ENCODE results near the gene ALS2CL. TPM values are rescaled to one million over a fixed set of nuclear protein-coding genes. Genes with fewer than 3 reads are reported as not detected.

Gene ALS2CL
- total RNA-seq, 1 experiment from 2014 or later: 67.5 TPM

DNA sequence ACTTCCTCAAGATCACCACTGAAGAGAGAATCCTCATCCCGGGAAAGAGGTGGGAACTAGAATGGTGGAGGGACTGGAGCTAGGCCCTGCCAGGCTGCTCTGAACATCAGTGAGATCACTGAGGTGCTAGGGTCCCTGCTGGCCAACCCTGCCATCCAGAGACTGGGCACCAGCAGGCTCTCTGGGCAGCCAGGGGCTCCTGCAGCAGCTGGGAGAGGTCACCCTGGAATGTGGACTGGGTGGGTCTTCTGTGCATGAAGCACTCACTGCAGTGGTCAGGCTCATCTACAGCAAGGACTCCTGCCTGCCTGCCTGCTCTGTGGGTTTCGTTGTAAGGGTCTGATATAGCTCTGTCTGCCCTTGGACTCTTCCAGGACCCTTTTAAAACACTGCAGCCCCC is 24.9 kb downstream of the ALS2CL start:
- intact Hi-C loops (cut with micrococcal nuclease; ENCODE audit: unreplicated experiment): no loop called here
- H3K9me3 ChIP-seq (ENCODE audit: insufficient read depth, low read depth): no peaks in the 10 kb centered on the region
- BruUV-seq (replicated peaks): no TSS peak
- H4K20me1 ChIP-seq (ENCODE audit: insufficient read depth): no peaks in the 10 kb centered on the region
- no peaks in the 10 kb centered on the region for H3K4me1 ChIP-seq (replicated peaks; ENCODE audit: insufficient read depth)
- no peaks in the 10 kb centered on the region for H3K27me3 ChIP-seq (ENCODE audit: insufficient read depth, low read depth)
- no peak overlapping the region for H3K27ac ChIP-seq
- ChIA-PET CTCF (interaction anchor here (0.6 kb wide), 1 partner anchor 152 kb away, joined by 4 read pairs; no protein-coding TSS in a partner anchor), POLR2A (ENCODE audit: unreplicated experiment) (no interaction called here)
- H3K36me3 ChIP-seq (ENCODE audit: low read depth): no peaks in the 10 kb centered on the region
- DNase-seq: no peak
- no peak overlapping the region for H3K4me2 ChIP-seq
- H3F3A ChIP-seq (ENCODE audit: insufficient read depth, low read depth): no peaks in the 10 kb centered on the region
- H3K79me2 ChIP-seq (ENCODE audit: low read depth): no peaks in the 10 kb centered on the region
- H3K4me3 ChIP-seq: no peak overlapping the region
- TF ChIP-seq EZH2 (IDR thresholded peaks at IDR 0.05; ENCODE audit: low read depth): no peak
- TF ChIP-seq, protein P1, sequence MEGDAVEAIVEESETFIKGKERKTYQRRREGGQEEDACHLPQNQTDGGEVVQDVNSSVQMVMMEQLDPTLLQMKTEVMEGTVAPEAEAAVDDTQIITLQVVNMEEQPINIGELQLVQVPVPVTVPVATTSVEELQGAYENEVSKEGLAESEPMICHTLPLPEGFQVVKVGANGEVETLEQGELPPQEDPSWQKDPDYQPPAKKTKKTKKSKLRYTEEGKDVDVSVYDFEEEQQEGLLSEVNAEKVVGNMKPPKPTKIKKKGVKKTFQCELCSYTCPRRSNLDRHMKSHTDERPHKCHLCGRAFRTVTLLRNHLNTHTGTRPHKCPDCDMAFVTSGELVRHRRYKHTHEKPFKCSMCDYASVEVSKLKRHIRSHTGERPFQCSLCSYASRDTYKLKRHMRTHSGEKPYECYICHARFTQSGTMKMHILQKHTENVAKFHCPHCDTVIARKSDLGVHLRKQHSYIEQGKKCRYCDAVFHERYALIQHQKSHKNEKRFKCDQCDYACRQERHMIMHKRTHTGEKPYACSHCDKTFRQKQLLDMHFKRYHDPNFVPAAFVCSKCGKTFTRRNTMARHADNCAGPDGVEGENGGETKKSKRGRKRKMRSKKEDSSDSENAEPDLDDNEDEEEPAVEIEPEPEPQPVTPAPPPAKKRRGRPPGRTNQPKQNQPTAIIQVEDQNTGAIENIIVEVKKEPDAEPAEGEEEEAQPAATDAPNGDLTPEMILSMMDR (conservative IDR thresholded peaks at IDR 0.05): no peak
- no peaks in the 10 kb centered on the region for H3K9me2 ChIP-seq (ENCODE audit: insufficient read depth)
- no peak overlapping the region for H2AFZ ChIP-seq

DNA sequence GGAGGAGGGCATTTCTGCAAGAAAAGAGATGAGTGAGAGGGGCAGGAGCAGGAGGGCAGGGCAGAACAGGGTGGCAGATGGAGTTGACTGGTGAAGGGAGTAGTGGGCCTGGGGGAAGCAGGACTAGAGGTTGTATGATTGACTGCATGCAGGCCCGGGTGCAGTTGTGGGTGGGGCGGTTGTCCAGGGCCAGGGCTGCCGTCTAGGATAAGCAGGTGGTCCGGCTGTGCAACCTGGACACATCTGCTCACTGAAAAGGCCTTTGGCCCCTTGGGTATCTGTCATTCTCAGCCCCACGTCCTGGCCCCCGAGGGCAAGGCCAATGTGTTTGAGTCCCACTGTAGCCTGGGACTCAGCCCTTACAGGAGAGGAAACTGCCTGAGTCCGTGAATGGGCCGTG is 25.4 kb downstream of the ALS2CL start:
- Histone ChIP-seq H3K36me3 (ENCODE audit: low read depth) (no peaks in the 10 kb centered on the region), H3K4me3 (no peak overlapping the region), H3K9me2 (ENCODE audit: insufficient read depth) (no peaks in the 10 kb centered on the region), H3K4me1 (replicated peaks; ENCODE audit: insufficient read depth) (no peaks in the 10 kb centered on the region), H3K27me3 (ENCODE audit: insufficient read depth, low read depth) (no peaks in the 10 kb centered on the region), H4K20me1 (ENCODE audit: insufficient read depth) (no peaks in the 10 kb centered on the region), H3K27ac (no peak overlapping the region), H3K9me3 (ENCODE audit: insufficient read depth, low read depth) (no peaks in the 10 kb centered on the region), H3K79me2 (ENCODE audit: low read depth) (no peaks in the 10 kb centered on the region), H3F3A (ENCODE audit: insufficient read depth, low read depth) (no peaks in the 10 kb centered on the region), H2AFZ (no peak overlapping the region), H3K4me2 (no peak overlapping the region)
- no TSS peak for BruUV-seq (replicated peaks)
- DNase-seq: no peak
- intact Hi-C loops (cut with micrococcal nuclease; ENCODE audit: unreplicated experiment): no loop called here
- CTCF ChIA-PET: no interaction called here
- POLR2A ChIA-PET (ENCODE audit: unreplicated experiment): no interaction called here
- TF ChIP-seq, protein P1 (conservative IDR thresholded peaks at IDR 0.05): no peak
- TF ChIP-seq EZH2 (IDR thresholded peaks at IDR 0.05; ENCODE audit: low read depth): no peak

DNA sequence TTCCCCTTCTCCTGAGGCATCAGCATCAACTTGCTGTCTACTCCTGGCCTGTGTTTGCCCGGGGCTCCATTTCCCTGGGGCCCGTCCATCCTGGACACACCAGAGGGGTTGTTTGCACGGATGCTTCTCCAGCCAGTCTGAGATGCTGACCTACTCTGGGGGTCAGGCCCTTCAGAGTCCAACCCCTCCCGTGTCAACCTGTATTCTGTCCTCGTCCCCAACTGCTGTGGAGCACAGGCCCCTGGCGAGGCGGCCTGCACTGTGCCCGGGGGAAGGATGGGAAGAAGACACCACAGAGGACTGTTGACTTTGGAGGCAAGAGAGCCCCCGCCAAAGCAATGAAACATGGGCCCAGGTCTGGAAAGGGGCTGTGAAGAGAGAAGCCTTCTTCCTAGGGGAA is 25.8 kb downstream of the ALS2CL start:
- H3K9me3 ChIP-seq (ENCODE audit: insufficient read depth, low read depth): no peaks in the 10 kb centered on the region
- intact Hi-C loops (cut with micrococcal nuclease; ENCODE audit: unreplicated experiment): no loop called here
- CTCF ChIA-PET: no interaction called here
- no TSS peak for BruUV-seq (replicated peaks)
- no peak overlapping the region for H3K27ac ChIP-seq
- no peaks in the 10 kb centered on the region for H3K9me2 ChIP-seq (ENCODE audit: insufficient read depth)
- H3K4me3 ChIP-seq: no peak overlapping the region
- no peak overlapping the region for H3K4me2 ChIP-seq
- TF ChIP-seq, protein P1 (conservative IDR thresholded peaks at IDR 0.05): no peak
- no peak for TF ChIP-seq EZH2 (IDR thresholded peaks at IDR 0.05; ENCODE audit: low read depth)
- POLR2A ChIA-PET (ENCODE audit: unreplicated experiment): interaction anchor here (0.5 kb wide), 1 partner anchor 24 kb away, joined by 4 read pairs; no protein-coding TSS in a partner anchor
- H4K20me1 ChIP-seq (ENCODE audit: insufficient read depth): no peaks in the 10 kb centered on the region
- no peaks in the 10 kb centered on the region for H3F3A ChIP-seq (ENCODE audit: insufficient read depth, low read depth)
- H3K27me3 ChIP-seq (ENCODE audit: insufficient read depth, low read depth): no peaks in the 10 kb centered on the region
- no peaks in the 10 kb centered on the region for H3K4me1 ChIP-seq (replicated peaks; ENCODE audit: insufficient read depth)
- H3K36me3 ChIP-seq (ENCODE audit: low read depth): no peaks in the 10 kb centered on the region
- DNase-seq: no peak
- H3K79me2 ChIP-seq (ENCODE audit: low read depth): no peaks in the 10 kb centered on the region
- H2AFZ ChIP-seq: no peak overlapping the region

All from PC-9 (cell line).